T-helper 2 cell treated with Interferon-gamma antibody and Interleukin-4, amounts not matched to agents 5 μg/mL and 100 μg/mL, for 36 hours (primary cell): ENCODE data around the gene PTK7.
"Not testable (repeated sequence)": the region's sequence is repeated elsewhere in the genome, so short reads cannot be mapped to it uniquely, and the experiment has no call there.

Experiments
- DNase-seq: peaks from one replicate; pipeline ENCODE4 v3.0.0; 2021; ENCODE audit warnings: low spot score
- H3K27ac Mint-ChIP-seq: one replicate; pipeline ENCODE4 v1.8.0; 2021; ENCODE audit warnings: mild to moderate bottlenecking, mixed read lengths
- H3K27me3 Mint-ChIP-seq: one replicate; pipeline ENCODE4 v1.8.0; 2021; ENCODE audit warnings: low read depth, mixed read lengths
- H3K36me3 Mint-ChIP-seq: one replicate; pipeline ENCODE4 v1.8.0; 2021; ENCODE audit warnings: low read depth, mixed read lengths
- H3K4me1 Mint-ChIP-seq: one replicate; pipeline ENCODE4 v1.8.0; 2021; ENCODE audit warnings: low read depth, mixed read lengths
- H3K4me3 Mint-ChIP-seq: one replicate; pipeline ENCODE4 v1.8.0; 2022; ENCODE audit warnings: mild to moderate bottlenecking, moderate library complexity, mixed read lengths
- H3K9me3 Mint-ChIP-seq: one replicate; pipeline ENCODE4 v1.8.0; 2021; ENCODE audit warnings: mixed read lengths

Gene PTK7

GRCh38 chr6:43060755-43061633 lies 15.1 kb upstream of the PTK7 start:
- Mint-ChIP-seq H3K36me3 (peaks cover 8% of the 10 kb centered on the region), H3K27me3 (no peaks in the 10 kb centered on the region), H3K27ac (peak overlapping the region; percentile 65), H3K4me1 (peaks cover 24% of the 10 kb centered on the region), H3K9me3 (no peaks in the 10 kb centered on the region), H3K4me3 (peak overlapping the region; percentile 97)
- DNase-seq = no peak

DNA sequence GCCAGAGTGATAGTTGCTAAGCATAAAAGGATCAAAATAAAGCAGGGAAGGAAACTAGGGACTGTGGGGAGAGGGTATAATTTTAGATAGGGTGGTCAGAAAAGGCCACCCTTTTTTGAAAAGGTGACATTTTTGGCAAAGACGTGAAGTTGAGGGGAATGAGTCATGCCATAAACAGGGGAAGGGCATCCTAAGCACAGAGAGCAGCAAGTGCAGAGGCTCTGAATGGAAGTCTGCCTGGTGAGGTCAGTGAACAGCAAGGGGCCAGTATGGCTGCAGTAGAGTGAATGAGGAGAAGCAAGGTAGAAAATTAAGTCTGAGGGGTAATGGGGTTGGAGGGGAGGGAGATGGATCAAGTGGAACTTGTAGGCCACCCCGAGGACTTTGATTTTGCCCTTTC lies 14.3 kb upstream of the PTK7 start:
- peaks cover 5% of the 10 kb centered on the region for H3K36me3 Mint-ChIP-seq
- peaks cover 24% of the 10 kb centered on the region for H3K4me1 Mint-ChIP-seq
- no peak overlapping the region for H3K4me3 Mint-ChIP-seq
- H3K9me3 Mint-ChIP-seq = no peaks in the 10 kb centered on the region
- H3K27me3 Mint-ChIP-seq = no peaks in the 10 kb centered on the region
- no peak for DNase-seq
- H3K27ac Mint-ChIP-seq = no peak overlapping the region

- no peak for DNase-seq
- Mint-ChIP-seq H3K4me3 (no peak overlapping the region), H3K27me3 (no peaks in the 10 kb centered on the region), H3K27ac (no peak overlapping the region), H3K4me1 (peaks cover 21% of the 10 kb centered on the region), H3K9me3 (no peaks in the 10 kb centered on the region), H3K36me3 (peaks cover 4% of the 10 kb centered on the region)
Measured at GRCh38 chr6:43062818-43063217, 13.3 kb upstream of the PTK7 start.

DNA sequence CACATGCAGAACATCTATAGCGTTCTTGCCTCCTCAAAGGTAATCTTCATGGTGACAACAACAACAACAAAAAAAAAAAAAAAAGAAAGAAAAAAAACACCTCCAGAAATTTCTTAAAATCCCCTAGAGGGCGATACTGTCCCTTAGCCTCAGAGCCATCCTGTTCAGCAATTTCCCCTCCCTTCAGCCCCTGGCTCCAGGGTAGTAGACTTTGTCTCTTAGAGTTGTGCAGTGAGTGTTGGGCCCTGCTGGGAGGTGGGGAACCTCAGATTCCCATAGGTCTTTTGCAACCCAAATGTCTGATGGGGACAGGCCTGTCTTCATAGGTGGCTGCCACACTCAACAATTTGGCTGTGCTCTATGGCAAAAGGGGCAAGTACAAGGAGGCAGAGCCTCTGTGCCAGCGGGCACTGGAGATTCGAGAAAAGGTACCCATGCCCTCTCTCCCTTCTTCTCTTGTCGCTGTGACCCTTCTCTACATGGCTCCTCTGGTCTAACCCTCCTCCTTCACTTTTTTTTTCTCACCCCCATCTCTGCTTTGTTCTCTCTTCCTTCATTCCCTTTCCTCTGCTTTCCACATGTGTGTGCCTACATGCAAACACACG lies 6.0 kb upstream of the PTK7 start:
- peak overlapping the region; percentile 35 for H3K27ac Mint-ChIP-seq

DNA sequence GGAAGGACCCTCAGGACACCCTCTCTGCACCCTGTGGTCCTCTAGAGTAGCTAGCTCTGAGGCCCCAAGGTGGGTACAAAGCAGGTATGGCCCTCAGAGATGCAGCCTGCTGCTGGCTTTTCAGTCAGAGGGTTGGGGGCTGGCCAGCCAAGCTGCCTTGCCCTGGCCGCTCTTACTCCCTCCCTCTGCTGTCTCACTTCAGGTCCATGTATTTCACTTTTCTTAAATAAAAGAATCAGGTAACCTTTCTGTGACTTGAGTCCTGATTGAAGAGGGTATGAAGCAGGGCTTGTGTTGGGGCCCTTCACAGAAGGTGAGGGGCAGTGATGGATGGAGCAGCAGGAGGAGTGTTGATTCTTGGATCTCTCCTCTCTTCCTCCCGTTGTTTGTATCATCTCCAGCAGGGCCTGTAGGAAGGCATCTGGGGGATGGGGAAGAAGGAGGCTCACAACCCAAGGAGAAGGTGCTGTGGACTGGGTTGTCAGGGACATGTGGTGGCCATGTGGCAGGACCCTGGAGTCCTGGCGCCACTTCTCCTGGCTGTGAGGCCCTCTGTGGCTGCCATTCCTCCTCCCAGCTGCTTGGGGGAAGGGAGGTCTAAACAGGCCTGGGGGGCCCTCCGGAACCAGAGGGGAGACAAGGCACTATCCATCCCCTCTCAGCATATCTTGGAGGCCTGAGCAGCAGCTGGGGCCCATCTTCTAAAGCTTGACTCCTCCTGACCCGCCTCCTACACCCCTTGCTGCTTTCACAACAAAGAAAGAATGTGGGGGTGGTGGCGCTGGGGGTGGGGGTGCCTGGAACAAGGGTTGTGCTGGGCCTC lies 1.1 kb upstream of the PTK7 start:
- Mint-ChIP-seq H3K4me3 (peak overlapping the region; percentile 18), H3K27me3 (peaks cover 31% of the 10 kb centered on the region), H3K36me3 (peaks cover 2% of the 10 kb centered on the region), H3K27ac (no peak overlapping the region), H3K4me1 (peaks cover 3% of the 10 kb centered on the region), H3K9me3 (no peaks in the 10 kb centered on the region)
- DNase-seq = no peak

More for the DNA sequence above, 6.0 kb upstream of the PTK7 start:
- Mint-ChIP-seq H3K4me3 (no peak overlapping the region), H3K4me1 (peaks cover 4% of the 10 kb centered on the region), H3K36me3 (peaks cover 2% of the 10 kb centered on the region), H3K27me3 (peaks cover 6% of the 10 kb centered on the region), H3K9me3 (no peaks in the 10 kb centered on the region)
- no peak for DNase-seq

DNA sequence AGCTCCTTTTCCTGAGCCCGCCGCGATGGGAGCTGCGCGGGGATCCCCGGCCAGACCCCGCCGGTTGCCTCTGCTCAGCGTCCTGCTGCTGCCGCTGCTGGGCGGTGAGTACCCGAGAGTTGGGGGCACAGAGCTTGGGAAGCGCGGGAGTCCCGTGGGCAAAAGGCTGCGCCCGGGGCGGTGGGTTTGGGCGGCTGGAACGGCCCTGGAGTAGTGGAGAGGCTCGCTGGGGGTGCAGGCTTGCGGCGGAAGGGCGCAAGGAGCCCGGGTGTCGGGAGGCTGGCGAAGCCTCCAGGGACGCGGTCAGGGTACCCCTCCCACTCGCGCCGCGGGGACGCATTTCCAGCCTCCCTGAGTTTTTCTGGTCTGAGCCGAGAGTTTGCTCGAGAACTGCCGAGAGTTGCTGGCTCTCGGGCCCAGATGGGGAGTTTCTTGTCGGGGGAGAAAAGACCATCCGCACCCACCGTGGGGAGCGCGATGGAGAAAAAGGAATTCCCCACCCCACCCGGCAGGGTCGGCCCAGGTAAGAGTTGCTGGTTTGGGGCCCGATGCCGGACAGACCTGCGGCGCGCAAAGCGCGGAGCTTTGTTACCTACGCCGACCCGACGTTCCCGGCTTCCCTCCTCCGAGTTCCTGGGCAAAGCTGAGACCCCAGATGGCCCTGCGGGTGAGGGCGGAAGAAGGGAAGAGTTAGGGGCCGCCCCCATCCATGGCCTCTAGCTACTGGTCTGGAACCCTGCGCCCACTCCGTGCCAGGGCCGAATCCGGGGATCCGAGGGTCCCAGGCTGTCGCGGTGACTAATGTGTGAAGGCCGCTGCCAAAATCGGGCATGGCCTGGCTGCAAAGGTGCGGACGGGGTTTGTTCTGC lies 584 bp downstream of the PTK7 start:
- Mint-ChIP-seq H3K9me3 (no peaks in the 10 kb centered on the region), H3K36me3 (peaks cover 2% of the 10 kb centered on the region), H3K4me1 (peaks cover under 1% of the 10 kb centered on the region), H3K4me3 (peak overlapping the region; percentile 39), H3K27ac (no peak overlapping the region), H3K27me3 (peaks cover 36% of the 10 kb centered on the region)
- DNase-seq = no peak

- Mint-ChIP-seq H3K27ac (no peak overlapping the region), H3K27me3 (peaks cover 38% of the 10 kb centered on the region), H3K36me3 (peaks cover 2% of the 10 kb centered on the region), H3K4me3 (peak overlapping the region; percentile 39), H3K9me3 (no peaks in the 10 kb centered on the region), H3K4me1 (peaks cover 1% of the 10 kb centered on the region)
- no peak for DNase-seq
Measured at GRCh38 chr6:43077333-43077809, 1.3 kb downstream of the PTK7 start.

DNA sequence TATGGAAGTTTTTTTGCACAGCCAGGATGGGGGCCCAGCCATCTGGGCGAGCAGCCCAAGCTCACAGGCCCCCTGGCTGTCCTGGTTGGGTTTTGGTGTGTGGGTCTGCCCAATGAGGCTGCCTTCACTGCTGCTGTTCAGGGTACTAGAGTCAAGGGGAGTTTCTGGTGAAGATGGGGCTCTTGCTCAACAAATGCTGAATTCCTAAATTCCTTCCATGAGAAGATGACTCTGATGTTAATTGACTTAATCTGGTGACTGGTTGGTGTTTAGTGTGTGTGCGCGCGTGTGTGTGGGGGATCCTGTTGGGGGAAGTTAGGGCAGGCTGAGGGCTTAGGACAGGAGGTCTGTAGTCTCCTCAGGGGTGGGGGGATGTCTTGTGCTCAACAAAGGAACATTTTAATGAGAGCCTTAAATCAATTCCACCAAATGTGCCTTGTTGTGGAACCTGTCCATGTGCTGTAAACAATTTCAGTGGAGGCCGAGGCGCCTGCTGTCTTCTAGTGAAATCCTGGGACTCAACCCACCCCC lies 1.9 kb downstream of the PTK7 start:
- no peaks in the 10 kb centered on the region for H3K9me3 Mint-ChIP-seq
- no peak for DNase-seq
- H3K36me3 Mint-ChIP-seq = peaks cover under 1% of the 10 kb centered on the region
- H3K27me3 Mint-ChIP-seq = peaks cover 42% of the 10 kb centered on the region
- H3K27ac Mint-ChIP-seq = no peak overlapping the region
- H3K4me3 Mint-ChIP-seq = no peak overlapping the region
- peaks cover 1% of the 10 kb centered on the region for H3K4me1 Mint-ChIP-seq

DNA sequence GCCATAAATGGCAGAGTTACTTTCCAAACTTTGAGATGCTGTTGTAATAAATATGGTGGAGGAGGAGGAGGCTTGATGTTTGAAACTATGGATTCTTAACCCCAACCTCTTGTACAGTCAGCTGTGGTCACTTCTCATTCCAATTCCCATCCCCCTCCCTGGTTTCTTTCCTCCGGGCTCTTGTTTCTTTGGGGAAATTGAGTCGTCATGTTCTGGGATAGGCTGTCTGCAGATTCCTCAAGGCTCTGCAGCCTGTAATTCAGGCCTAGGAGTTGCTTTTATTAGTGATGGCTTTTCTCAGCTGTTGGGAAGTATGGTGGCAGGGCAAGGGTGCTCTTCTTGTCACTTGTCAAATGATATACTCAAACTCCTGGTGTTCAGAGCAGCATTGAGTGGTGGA lies 2.6 kb downstream of the PTK7 start:
- DNase-seq = no peak
- Mint-ChIP-seq H3K4me3 (no peak overlapping the region), H3K27ac (no peak overlapping the region), H3K9me3 (no peaks in the 10 kb centered on the region), H3K36me3 (no peaks in the 10 kb centered on the region), H3K27me3 (peaks cover 47% of the 10 kb centered on the region), H3K4me1 (peaks cover 1% of the 10 kb centered on the region)

DNA sequence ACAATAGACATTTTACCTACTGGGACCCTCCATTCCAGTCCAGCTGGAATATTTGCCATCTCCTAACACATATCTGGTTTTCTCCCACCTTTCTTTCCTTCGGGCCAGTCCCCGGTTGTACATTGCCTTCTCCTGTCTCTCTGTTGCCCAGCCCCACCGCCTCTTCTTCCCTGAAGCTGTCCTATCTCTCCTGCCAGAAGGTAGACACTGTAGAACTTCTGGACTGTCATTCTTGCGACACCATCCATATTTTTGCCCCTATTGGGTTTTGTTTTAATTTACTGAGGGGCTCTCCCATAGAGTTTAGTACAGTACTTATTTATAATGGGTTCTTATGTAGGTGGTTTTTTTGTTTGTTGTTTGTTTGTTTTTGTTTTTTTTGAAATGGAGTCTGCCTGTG lies 4.9 kb downstream of the PTK7 start:
- DNase-seq = no peak
- Mint-ChIP-seq H3K27ac (no peak overlapping the region), H3K36me3 (no peaks in the 10 kb centered on the region), H3K4me3 (no peak overlapping the region), H3K4me1 (peaks cover 3% of the 10 kb centered on the region), H3K27me3 (peaks cover 44% of the 10 kb centered on the region), H3K9me3 (no peaks in the 10 kb centered on the region)

- not testable (repeated sequence) for H3K4me3 Mint-ChIP-seq, H3K36me3 Mint-ChIP-seq, DNase-seq, H3K4me1 Mint-ChIP-seq, H3K9me3 Mint-ChIP-seq, H3K27ac Mint-ChIP-seq
- peaks cover 41% of the 10 kb centered on the region for H3K27me3 Mint-ChIP-seq
Measured at GRCh38 chr6:43081922-43082321, 5.8 kb downstream of the PTK7 start.

DNA sequence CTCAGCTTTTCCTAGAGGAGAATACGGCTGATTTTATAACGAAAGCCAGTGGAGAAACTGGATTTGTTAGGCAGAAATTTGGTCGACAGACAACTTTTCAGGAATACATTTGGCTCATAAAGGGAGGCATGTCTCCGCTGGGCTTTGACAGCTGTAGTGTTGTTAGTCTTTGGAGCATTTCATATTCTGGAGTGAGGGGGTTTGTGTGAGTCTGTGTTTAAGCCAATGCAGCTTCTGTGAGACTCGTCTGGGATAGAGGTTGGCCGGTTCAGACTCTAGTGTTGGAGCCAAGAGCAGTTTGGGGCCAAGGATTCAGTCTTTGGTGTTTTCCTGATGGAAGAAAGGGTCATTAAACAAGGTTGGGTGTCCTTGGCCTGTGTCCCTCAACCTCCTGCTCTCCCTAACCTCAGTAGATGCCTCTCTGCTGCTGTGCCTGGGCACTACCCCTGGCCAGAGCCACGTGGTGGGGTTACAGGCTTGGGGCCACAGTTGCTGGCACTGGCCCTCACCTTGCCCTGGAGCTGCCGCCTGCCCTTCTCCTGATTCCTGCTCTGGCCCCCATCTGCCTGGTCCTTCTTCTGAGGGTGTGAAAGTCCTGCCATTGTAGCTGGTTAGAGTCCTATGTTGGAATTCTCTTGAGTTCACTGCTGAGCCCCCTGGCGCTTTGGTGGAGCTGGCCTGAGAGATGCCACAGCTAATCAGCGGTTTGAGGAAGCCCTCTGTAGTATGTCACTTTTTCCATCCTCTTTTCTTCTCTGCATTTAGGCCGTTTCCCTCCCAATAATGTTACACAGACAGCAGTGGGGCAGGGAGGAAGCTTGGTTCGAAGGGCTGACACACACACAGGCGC lies 6.9 kb downstream of the PTK7 start:
- H3K27me3 Mint-ChIP-seq = peaks cover 34% of the 10 kb centered on the region
- H3K9me3 Mint-ChIP-seq = no peaks in the 10 kb centered on the region
- DNase-seq = no peak
- H3K4me3 Mint-ChIP-seq = no peak overlapping the region
- H3K4me1 Mint-ChIP-seq = peaks cover 6% of the 10 kb centered on the region
- H3K27ac Mint-ChIP-seq = no peak overlapping the region
- no peaks in the 10 kb centered on the region for H3K36me3 Mint-ChIP-seq
